ENCODE data around the gene CCDC192. TPM values are rescaled to one million over a fixed set of nuclear protein-coding genes. Genes with fewer than 3 reads are reported as not detected.
"Not testable (repeated sequence)": the region's sequence is repeated elsewhere in the genome, so short reads cannot be mapped to it uniquely, and the experiment has no call there.

CCDC192 gene
- total and polyA plus RNA-seq, 5 donors = 0.43 TPM; not detected in 4

DNA sequence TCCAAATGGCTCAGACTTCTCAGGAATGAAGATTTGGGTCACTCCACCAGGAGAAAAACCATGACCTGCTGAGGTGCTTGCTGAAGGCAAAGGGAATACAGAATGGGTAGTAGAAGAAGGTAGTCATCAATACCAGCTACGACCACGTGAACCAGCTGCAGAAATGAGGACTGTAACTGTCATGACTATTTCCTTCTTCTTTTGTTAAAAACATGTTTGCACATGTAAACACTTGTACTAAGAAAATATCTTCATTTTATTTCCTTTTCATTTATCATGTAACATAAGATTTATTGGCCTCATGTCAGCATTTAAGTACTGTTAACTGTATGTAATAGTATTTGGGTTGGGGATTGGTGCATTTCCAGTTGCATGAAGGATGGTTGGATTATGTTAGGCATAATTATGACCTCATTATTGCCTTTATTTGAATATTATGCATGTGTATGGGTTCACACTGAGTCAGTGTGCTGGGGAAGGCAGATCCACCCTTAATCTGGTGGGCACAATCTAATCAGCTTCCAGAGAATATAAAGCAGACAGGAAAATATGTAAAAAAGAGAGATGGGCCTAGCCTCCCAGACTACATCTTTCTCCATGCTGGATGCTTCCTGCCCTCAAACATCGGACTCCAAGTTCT is 23.4 kb upstream of the CCDC192 start:
- intact Hi-C loops (cut with DNase I); H3K27ac ChIP-seq (ENCODE audit: low read length); H3K4me1 ChIP-seq (ENCODE audit: control insufficient read depth, insufficient read depth, low read length); H3K4me3 ChIP-seq (ENCODE audit: low read length); H3K9me3 ChIP-seq (ENCODE audit: control insufficient read depth, low read length); ATAC-seq; DNase-seq; H3K27me3 ChIP-seq (ENCODE audit: control insufficient read depth, insufficient read depth): not testable (repeated sequence)
- WGBS = 91% methylated on average over 3 of the region's 3 CpGs

DNA sequence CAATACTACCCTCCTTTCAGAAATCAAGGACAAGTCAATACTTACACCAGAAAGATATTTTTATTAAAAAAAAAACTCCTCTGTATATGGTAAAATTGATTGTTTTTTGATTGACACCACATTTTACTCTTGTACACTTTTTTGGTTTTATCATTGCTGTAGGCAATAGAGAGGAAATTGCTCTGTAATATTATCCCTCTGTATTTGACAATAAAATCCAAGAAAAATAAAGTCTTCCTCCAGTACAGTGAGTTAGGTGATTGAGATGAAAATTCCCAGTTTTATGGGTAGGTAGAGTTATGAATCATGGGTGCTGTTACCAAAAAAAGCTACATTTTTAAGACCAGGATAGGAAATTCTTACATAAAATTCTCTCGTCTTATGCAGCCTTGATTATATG is 22.6 kb upstream of the CCDC192 start:
- Histone ChIP-seq H3K4me3 (ENCODE audit: low read length) (no peak overlapping the region), H3K4me1 (ENCODE audit: control insufficient read depth, insufficient read depth, low read length) (no peaks in the 10 kb centered on the region), H3K27ac (ENCODE audit: low read length) (no peak overlapping the region), H3K27me3 (ENCODE audit: control insufficient read depth, insufficient read depth) (no peaks in the 10 kb centered on the region), H3K9me3 (ENCODE audit: control insufficient read depth, low read length) (no peaks in the 10 kb centered on the region)
- DNase-seq (no peak), ATAC-seq (no peak)
- intact Hi-C loops (cut with DNase I) = no loop called here
- WGBS = 91% methylated on average over 1 of the region's 1 CpG

DNA sequence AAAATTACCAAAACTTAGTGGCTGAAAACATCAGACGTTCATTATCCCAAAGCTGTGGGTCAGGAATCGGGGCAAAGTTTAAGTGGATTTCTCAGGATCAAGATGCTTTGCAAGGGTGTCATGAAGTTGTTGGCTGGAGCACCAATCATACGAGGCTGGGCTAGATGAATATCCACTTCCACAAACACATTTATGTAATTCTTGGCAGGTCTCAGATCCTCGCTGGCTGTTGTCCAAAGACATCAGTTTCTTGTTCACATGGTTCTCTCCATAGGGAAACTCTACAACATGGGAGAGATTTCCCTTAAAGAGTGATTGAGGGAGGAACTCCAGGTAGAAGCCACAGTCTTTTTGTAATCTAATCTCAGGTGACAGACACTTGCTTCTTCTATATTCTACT is 20.2 kb upstream of the CCDC192 start:
- no peak for DNase-seq

DNA sequence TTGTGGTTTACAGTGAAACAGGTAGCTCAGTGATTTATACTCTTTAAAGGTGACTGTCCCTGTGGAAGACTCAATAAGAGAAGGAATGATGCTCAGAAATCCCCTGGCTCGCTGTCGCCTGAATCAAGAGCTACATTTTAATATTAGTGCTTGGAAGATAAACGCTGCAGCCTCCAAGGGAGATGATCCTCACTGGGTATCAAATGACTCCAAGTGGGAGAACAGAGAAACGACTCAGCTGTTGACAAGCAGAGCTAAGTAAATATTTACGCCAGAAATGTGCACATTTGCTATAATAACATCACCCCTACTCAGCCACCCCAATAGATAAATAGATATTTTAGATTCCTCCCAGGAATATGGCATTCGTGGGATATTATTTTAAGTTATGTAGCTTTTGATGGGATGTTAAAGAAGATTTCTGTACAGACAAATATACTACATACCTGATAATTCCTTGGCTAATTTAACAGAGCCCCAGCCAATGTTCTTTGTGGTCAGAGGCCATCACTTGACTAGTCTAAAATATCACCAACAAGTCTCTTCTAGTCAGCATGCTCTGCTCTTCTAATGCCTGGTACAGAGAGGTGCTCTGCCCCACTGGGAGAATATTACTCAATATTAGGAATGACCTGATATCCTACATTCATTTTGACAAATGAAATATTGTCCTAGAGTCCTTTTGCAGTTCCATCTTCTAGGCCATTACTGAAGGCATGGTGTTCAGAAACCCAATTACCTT is 18.3 kb upstream of the CCDC192 start:
- DNase-seq (no peak), ATAC-seq (no peak)
- intact Hi-C loops (cut with DNase I) = no loop called here
- Histone ChIP-seq H3K4me1 (ENCODE audit: control insufficient read depth, insufficient read depth, low read length) (no peaks in the 10 kb centered on the region), H3K4me3 (ENCODE audit: low read length) (no peak overlapping the region), H3K27ac (ENCODE audit: low read length) (no peak overlapping the region), H3K9me3 (ENCODE audit: control insufficient read depth, low read length) (no peaks in the 10 kb centered on the region), H3K27me3 (ENCODE audit: control insufficient read depth, insufficient read depth) (no peaks in the 10 kb centered on the region)
- 79% methylated on average over 6 of the region's 6 CpGs for WGBS

More for the DNA sequence above, 20.2 kb upstream of the CCDC192 start:
- 51% methylated on average over 4 of the region's 4 CpGs for WGBS
- no peak overlapping the region for H3K27ac ChIP-seq (ENCODE audit: low read length)
- no peaks in the 10 kb centered on the region for H3K4me1 ChIP-seq (ENCODE audit: control insufficient read depth, insufficient read depth, low read length)
- intact Hi-C loops (cut with DNase I) = no loop called here
- no peaks in the 10 kb centered on the region for H3K9me3 ChIP-seq (ENCODE audit: control insufficient read depth, low read length)
- no peaks in the 10 kb centered on the region for H3K27me3 ChIP-seq (ENCODE audit: control insufficient read depth, insufficient read depth)
- H3K4me3 ChIP-seq (ENCODE audit: low read length) = no peak overlapping the region
- ATAC-seq = no peak

DNA sequence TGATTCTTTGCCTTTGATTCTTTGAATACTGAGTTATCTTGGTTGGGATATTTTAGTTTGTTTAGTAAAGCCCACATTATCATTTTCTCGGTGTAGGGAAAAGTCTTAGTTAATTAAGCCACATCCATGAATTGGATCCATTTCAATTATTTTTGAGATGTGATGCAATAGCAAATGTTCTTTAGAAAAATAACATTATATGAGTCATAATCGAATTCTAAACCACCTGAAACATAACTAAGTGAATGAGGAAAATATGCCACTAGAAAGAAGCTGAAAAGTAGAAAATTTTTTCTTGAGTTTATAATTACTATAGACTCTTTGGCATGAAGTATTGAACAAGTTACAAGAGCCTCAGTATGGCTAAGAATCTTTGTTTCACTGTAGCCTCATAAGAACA is 17.5 kb upstream of the CCDC192 start:
- intact Hi-C loops (cut with DNase I) = no loop called here
- Histone ChIP-seq H3K27ac (ENCODE audit: low read length) (no peak overlapping the region), H3K4me3 (ENCODE audit: low read length) (no peak overlapping the region), H3K27me3 (ENCODE audit: control insufficient read depth, insufficient read depth) (no peaks in the 10 kb centered on the region), H3K4me1 (ENCODE audit: control insufficient read depth, insufficient read depth, low read length) (no peaks in the 10 kb centered on the region), H3K9me3 (ENCODE audit: control insufficient read depth, low read length) (no peaks in the 10 kb centered on the region)
- ATAC-seq (no peak), DNase-seq (no peak)
- 71% methylated on average over 2 of the region's 2 CpGs for WGBS

DNA sequence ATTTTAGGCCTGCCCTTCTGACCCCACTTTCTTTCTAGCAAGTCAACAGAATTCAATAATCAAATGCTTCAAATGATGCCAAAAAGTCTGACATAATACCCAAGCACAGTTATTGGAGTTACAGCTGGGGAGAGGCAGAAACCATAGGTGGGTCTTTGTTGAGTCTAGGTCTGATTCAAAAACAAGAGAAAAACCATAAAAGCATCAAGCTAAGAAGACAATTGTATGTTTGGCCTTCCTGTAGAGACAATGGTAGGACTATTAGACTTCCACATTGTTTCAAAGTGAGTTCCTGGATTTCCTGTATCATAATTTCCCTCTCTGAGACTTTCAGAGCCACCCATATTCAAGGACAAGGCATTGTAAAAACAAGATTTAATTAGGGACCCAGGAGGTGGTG is 16.8 kb upstream of the CCDC192 start:
- H3K9me3 ChIP-seq (ENCODE audit: control insufficient read depth, low read length) = no peaks in the 10 kb centered on the region
- no peak overlapping the region for H3K4me3 ChIP-seq (ENCODE audit: low read length)
- H3K27me3 ChIP-seq (ENCODE audit: control insufficient read depth, insufficient read depth) = no peaks in the 10 kb centered on the region
- ATAC-seq (no peak), DNase-seq (no peak)
- H3K4me1 ChIP-seq (ENCODE audit: control insufficient read depth, insufficient read depth, low read length) = no peaks in the 10 kb centered on the region
- intact Hi-C loops (cut with DNase I) = no loop called here
- H3K27ac ChIP-seq (ENCODE audit: low read length) = no peak overlapping the region

DNA sequence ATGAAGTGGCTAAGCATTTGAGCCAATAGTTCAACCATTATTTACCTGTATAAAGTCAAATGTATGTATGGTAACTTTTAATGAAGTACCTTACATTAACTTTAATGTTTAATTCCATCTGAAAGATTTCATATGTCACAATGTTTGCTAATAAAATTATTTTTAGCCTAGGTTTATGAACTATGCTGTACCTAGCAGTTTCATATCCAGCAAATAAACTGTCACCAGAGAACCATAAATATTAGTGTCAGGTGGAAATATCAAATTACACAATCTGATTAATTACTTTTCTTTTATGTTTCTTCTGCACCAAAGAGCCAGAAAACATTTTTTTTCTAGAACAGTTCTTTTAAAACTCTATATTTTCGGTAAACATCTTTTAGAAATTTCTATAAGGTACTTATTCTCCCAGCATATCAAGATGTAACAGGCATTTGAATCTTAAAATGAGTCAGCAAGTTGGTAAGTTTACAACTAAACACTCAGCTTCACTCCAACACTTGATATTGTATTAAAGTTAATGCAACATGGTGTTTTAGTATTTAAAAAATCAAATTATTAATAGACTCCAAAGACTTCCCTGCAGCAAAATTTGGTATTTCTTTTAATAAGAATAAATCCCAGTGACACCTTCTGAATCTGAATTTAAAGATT is 8.5 kb upstream of the CCDC192 start:
- DNase-seq (no peak), ATAC-seq (no peak)
- Histone ChIP-seq H3K4me3 (ENCODE audit: low read length) (no peak overlapping the region), H3K4me1 (ENCODE audit: control insufficient read depth, insufficient read depth, low read length) (no peaks in the 10 kb centered on the region), H3K27ac (ENCODE audit: low read length) (no peak overlapping the region), H3K9me3 (ENCODE audit: control insufficient read depth, low read length) (no peaks in the 10 kb centered on the region), H3K27me3 (ENCODE audit: control insufficient read depth, insufficient read depth) (no peaks in the 10 kb centered on the region)
- 92% methylated on average over 1 of the region's 1 CpG for WGBS
- intact Hi-C loops (cut with DNase I) = no loop called here

DNA sequence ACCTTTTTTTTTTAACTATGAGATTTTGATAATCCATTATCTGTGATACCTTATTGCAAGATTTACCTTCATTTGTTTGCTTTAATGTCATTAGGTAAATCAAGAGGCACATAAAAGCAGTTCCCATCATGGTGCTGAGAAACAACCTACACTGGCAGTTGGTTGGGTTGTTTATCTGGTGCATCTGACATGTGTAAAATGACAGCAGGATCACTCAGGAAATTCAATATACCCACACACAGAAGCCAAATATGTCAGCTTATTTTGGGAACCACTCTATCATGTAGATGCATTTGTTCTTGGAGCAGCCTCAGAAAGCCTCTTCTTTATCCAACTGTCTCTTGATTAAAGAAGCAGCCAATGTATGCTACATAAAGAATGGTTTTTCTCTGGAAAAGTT is 7.8 kb upstream of the CCDC192 start:
- Histone ChIP-seq H3K4me1 (ENCODE audit: control insufficient read depth, insufficient read depth, low read length) (no peaks in the 10 kb centered on the region), H3K27me3 (ENCODE audit: control insufficient read depth, insufficient read depth) (no peaks in the 10 kb centered on the region), H3K27ac (ENCODE audit: low read length) (no peak overlapping the region), H3K4me3 (ENCODE audit: low read length) (no peak overlapping the region), H3K9me3 (ENCODE audit: control insufficient read depth, low read length) (no peaks in the 10 kb centered on the region)
- intact Hi-C loops (cut with DNase I) = no loop called here
- ATAC-seq (no peak), DNase-seq (no peak)

DNA sequence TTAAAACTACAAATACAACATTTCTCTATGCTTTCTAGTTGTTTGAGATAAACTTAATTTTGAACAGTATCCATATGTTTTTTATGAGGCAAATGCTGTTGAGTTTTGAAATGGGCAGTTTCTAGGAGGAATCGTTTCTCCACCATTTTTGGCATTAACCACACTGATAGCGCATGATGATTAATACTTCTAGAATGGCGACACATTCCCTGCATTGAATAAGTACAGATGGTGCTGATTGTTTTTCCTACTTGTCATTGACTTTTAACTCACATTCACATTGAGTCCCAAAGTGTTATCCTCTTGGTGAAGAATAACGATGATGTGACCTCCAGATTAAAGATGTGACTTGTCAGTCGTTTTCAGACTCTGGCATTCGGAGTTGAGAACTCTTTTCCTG is 6.5 kb upstream of the CCDC192 start:
- H3K27ac ChIP-seq (ENCODE audit: low read length) = no peak overlapping the region
- no peaks in the 10 kb centered on the region for H3K4me1 ChIP-seq (ENCODE audit: control insufficient read depth, insufficient read depth, low read length)
- intact Hi-C loops (cut with DNase I) = no loop called here
- no peaks in the 10 kb centered on the region for H3K9me3 ChIP-seq (ENCODE audit: control insufficient read depth, low read length)
- ATAC-seq (no peak), DNase-seq (no peak)
- H3K27me3 ChIP-seq (ENCODE audit: control insufficient read depth, insufficient read depth) = no peaks in the 10 kb centered on the region
- 53% methylated on average over 6 of the region's 6 CpGs for WGBS
- H3K4me3 ChIP-seq (ENCODE audit: low read length) = no peak overlapping the region

DNA sequence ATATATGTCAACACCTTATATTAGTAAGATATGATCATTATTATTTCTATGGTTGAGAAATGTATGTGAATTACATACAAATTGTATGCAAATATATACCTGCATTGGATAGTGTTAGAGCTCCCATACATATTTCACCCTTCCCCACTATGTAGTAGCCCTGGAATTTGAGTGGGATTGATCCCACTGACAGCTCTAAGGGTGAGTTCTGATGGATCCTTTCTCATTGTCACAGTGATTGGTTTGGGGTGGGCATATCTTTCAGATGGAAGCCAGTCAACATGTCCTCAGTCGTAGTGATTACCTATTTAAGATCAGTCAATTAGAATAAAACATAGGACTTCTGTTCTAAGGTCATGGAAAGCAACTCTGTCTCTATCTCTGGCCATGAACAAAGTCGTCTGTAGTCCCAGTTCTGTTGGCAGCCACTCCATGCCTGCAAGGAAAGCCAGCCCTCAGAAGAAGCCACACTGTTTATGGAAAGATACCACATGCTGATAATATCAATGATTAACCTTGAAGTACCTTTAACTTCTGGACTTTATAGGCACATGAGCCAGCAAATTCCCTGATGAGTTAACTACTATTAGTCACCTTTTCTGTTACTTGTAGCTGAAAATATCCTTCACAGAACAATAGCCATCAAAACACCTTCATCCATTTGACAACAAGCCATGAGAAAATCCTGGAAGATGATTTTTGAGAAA is 5.1 kb upstream of the CCDC192 start:
- intact Hi-C loops (cut with DNase I) = no loop called here
- no peak for ATAC-seq
- H3K9me3 ChIP-seq (ENCODE audit: control insufficient read depth, low read length) = no peaks in the 10 kb centered on the region
- H3K27me3 ChIP-seq (ENCODE audit: control insufficient read depth, insufficient read depth) = no peaks in the 10 kb centered on the region
- H3K27ac ChIP-seq (ENCODE audit: low read length) = no peak overlapping the region
- H3K4me1 ChIP-seq (ENCODE audit: control insufficient read depth, insufficient read depth, low read length) = no peaks in the 10 kb centered on the region
- DNase-seq = no peak
- no peak overlapping the region for H3K4me3 ChIP-seq (ENCODE audit: low read length)
- 43% methylated on average over 2 of the region's 2 CpGs for WGBS

DNA sequence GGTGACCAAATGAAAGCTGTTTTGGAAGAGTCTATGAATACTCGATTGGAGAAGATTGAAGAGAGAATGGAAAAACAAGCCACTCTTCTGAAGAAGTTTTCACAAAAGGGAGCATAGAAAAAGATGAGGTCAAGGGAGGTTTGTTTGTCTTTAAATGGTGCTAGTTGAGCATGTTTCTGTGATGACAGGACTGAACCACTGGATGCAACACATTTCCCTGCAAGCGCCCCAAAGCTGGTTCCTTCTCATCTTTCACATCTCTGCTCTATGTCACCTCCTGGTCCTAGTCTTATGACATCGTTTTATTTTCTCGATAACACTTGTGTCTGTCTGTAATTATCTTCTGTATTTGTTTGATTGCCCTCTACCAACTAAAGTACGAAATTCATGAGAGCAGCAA is 3.8 kb upstream of the CCDC192 start:
- ATAC-seq (no peak), DNase-seq (no peak)
- Histone ChIP-seq H3K4me1 (ENCODE audit: control insufficient read depth, insufficient read depth, low read length) (no peaks in the 10 kb centered on the region), H3K27me3 (ENCODE audit: control insufficient read depth, insufficient read depth) (no peaks in the 10 kb centered on the region), H3K27ac (ENCODE audit: low read length) (no peak overlapping the region), H3K4me3 (ENCODE audit: low read length) (no peak overlapping the region), H3K9me3 (ENCODE audit: control insufficient read depth, low read length) (no peaks in the 10 kb centered on the region)
- intact Hi-C loops (cut with DNase I) = no loop called here
- 70% methylated on average over 5 of the region's 5 CpGs for WGBS
